Measurements from ENCODE around the gene HPRT1.

The HPRT1 gene

DNA sequence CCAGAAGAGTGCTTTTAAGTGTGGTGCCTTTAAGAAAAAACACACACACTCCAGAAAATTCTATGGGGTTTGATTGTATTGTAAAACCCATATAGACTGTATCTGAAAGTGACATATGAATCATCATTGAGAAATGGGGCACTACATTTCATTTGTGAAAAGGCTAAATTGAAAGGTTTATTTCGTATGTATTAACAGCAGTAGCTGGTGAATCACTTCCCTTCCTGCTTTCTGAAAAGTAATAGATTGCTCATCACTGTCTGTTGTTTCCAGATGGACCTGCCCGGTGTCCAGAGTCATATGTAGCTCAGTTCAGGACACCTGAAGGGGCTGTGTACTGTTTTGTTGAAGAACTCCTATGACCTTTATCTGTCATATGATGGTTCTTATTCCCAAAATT, 28.1 kb upstream of the HPRT1 start:
- TF ChIP-seq, protein P1, sequence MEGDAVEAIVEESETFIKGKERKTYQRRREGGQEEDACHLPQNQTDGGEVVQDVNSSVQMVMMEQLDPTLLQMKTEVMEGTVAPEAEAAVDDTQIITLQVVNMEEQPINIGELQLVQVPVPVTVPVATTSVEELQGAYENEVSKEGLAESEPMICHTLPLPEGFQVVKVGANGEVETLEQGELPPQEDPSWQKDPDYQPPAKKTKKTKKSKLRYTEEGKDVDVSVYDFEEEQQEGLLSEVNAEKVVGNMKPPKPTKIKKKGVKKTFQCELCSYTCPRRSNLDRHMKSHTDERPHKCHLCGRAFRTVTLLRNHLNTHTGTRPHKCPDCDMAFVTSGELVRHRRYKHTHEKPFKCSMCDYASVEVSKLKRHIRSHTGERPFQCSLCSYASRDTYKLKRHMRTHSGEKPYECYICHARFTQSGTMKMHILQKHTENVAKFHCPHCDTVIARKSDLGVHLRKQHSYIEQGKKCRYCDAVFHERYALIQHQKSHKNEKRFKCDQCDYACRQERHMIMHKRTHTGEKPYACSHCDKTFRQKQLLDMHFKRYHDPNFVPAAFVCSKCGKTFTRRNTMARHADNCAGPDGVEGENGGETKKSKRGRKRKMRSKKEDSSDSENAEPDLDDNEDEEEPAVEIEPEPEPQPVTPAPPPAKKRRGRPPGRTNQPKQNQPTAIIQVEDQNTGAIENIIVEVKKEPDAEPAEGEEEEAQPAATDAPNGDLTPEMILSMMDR (conservative IDR thresholded peaks at IDR 0.05; ENCODE audit: low read length), result no peak
- H3K4me3 ChIP-seq (ENCODE audit: low read length), result no peak overlapping the region
- DNase-seq (ENCODE audit: low read depth), result peak; percentile 28

DNA sequence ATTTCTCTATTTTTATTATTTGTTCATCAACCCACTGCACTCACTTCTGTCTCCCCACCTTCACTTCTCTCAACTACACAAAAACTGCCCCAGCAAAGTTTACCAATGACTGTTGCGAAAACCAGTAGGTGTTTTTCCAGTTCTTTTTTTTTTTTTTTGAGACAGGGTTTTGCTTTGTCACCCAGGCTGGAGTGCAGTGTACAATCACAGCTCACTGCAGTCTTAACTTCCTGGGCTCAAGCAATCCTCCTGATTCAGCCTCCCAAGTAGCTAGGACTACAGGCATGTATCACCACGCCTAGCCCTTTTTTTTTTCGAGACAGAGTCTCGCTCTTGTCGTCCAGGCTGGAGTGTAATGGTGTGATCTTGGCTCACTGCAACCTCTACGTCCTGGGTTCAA, 24.1 kb upstream of the HPRT1 start:
- TF ChIP-seq, protein P1 (conservative IDR thresholded peaks at IDR 0.05; ENCODE audit: low read length), result no peak
- H3K4me3 ChIP-seq (ENCODE audit: low read length), result no peak overlapping the region
- no peak for DNase-seq (ENCODE audit: low read depth)

DNA sequence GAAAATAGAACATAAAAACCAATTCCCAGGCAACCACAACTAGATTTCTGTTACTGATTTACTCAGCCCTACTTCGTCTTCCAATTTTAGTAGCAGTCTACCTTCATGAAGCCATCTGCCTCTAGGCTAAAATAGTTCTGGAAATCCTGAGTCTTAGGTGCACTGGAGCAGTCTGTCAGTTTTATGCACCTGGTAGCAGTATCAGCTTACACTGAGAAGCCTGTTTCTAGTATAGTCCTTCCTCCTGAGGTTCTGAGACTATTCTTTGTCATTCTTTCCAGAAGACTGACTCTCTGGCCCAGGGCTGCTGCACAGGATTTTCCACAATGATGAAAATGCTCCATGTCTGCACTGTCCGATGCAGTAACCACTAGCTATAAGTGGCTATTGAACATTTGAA, 16.9 kb upstream of the HPRT1 start:
- no peak for DNase-seq (ENCODE audit: low read depth)
- TF ChIP-seq, protein P1 (conservative IDR thresholded peaks at IDR 0.05; ENCODE audit: low read length), result no peak

DNA sequence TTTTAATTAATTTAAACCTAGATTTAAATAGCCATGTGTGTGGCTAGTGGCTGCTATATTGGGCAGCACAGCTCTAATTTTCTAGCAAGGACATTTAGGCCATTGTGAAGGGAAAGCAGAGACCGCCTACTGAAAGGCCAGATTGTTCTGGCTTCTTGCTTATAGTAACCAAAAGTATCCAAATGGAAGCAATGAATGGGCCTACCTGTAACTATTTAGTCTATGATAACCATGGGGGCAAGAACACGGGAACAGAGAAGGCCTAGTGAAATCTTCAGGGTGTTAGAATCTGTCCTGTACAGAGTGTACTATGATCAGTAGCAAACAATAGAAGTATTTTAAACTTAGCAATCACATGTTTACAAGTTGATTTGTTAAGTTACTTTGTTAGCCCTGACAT, 16.5 kb upstream of the HPRT1 start:
- TF ChIP-seq, protein P1 (conservative IDR thresholded peaks at IDR 0.05; ENCODE audit: low read length), result no peak
- DNase-seq (ENCODE audit: low read depth), result no peak
- no peak overlapping the region for H3K4me3 ChIP-seq (ENCODE audit: low read length)

More for the DNA sequence above, 16.9 kb upstream of the HPRT1 start:
- no peak overlapping the region for H3K4me3 ChIP-seq (ENCODE audit: low read length)

DNA sequence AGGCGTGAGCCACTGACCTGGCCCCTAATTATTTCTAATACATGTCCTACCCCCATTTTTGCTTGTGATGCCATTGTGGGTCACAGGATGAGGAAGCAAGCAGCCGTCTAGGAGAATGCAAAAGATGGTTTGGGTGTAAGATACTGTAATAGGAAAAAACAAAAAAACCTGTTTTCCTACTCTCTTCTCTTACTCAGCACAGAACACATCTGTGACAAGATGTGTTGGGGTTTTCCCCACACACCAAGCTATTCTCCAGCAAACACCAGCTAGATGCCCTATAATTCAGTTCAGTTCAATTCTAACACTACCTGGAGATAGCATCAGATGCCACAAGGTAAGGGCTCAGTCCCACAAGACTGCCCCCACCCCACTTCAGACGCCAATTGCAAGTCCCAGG, 15.3 kb upstream of the HPRT1 start:
- TF ChIP-seq, protein P1 (conservative IDR thresholded peaks at IDR 0.05; ENCODE audit: low read length), result no peak
- DNase-seq (ENCODE audit: low read depth), result no peak
- H3K4me3 ChIP-seq (ENCODE audit: low read length), result no peak overlapping the region

DNA sequence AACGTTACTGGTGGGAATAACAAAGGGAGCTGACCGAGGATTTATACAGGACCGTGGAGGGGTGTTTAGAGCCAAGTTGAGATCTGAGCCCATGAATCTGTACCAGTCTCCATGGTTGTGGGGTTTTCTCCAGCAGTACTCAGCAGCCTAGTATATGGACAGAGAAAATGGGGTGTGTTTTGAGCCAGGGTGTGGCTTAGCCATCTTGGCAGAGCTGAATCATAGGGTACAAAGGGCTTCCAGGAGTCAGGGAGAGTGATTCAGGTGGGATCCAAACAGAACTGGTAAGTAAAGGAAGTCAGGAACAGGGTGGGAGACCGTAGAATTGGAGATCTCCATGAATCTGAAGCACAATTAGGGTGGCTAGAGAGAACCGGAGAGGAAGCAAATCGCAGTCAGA, 7.4 kb upstream of the HPRT1 start:
- TF ChIP-seq, protein P1 (conservative IDR thresholded peaks at IDR 0.05; ENCODE audit: low read length), result no peak
- H3K4me3 ChIP-seq (ENCODE audit: low read length), result no peak overlapping the region
- no peak for DNase-seq (ENCODE audit: low read depth)

DNA sequence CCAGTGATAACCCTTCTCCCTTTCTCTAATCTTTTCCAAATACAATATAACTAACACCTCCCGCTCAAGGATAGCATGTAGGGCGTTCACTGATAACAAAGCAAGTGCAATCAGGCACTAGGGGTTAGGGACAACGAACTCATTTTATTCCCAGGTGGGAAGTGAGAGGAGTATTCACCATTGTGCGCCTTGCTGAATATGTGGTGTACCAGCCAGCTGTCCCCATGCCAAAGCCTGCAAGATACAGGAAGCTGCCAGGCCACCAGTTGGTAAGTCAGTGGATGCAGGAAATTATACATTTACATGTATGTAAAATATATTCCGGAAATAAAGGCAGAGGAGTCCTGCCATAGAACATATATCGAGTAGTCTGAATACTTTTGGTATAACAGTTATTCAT, 6.3 kb upstream of the HPRT1 start:
- TF ChIP-seq, protein P1 (conservative IDR thresholded peaks at IDR 0.05; ENCODE audit: low read length), result no peak
- H3K4me3 ChIP-seq (ENCODE audit: low read length), result no peak overlapping the region
- DNase-seq (ENCODE audit: low read depth), result no peak

All from AG10803 (cell line).